ENCODE measurements around the gene ADAMTS7. TPM values are rescaled to one million over a fixed set of nuclear protein-coding genes. Genes with fewer than 3 reads are reported as not detected.

ADAMTS7 gene
- total and polyA plus RNA-seq, 2 donors (not counting 1 experiment from before 2014, with no cell fraction given) = 7.9 TPM

GRCh38 chr15:78831229-78832207 is 20.3 kb upstream of the ADAMTS7 start:
- H3K79me2 ChIP-seq (ENCODE audit: control insufficient read depth, insufficient read depth, low read length) = no peaks in the 10 kb centered on the region
- H3K4me2 ChIP-seq (ENCODE audit: extremely low read depth, insufficient read depth, low read length) = no peak overlapping the region
- H3K9me3 ChIP-seq (ENCODE audit: control insufficient read depth, insufficient read depth, low read depth, low read length) = no peaks in the 10 kb centered on the region
- peaks cover 7% of the 10 kb centered on the region for H3K27me3 ChIP-seq (ENCODE audit: control insufficient read depth, insufficient read depth, low read length)
- no peaks in the 10 kb centered on the region for H3K36me3 ChIP-seq (ENCODE audit: control insufficient read depth, insufficient read depth, low read length)
- H4K20me1 ChIP-seq (ENCODE audit: control insufficient read depth, extremely low read depth, insufficient read depth, low read length) = no peaks in the 10 kb centered on the region
- H3K9ac ChIP-seq (ENCODE audit: insufficient read depth, low read length) = no peak overlapping the region
- H2AFZ ChIP-seq (ENCODE audit: low read length) = no peak overlapping the region
- H3K4me3 ChIP-seq (replicated peaks in 1 of 4; ENCODE audit: control extremely low read depth in 1 of 4, insufficient read depth in 1 of 4, low read depth in 3 of 4, low read length in 4 of 4) = no peak overlapping the region
- DNase-seq (ENCODE audit: low read depth in 2 of 2) = no peak
- H3K27ac ChIP-seq (ENCODE audit: insufficient read depth, low read length) = no peak overlapping the region
- no peaks in the 10 kb centered on the region for H3K4me1 ChIP-seq (ENCODE audit: control insufficient read depth, extremely low read depth, insufficient read depth, low read length)
- TF ChIP-seq CTCF (conservative IDR thresholded peaks at IDR 0.05 in 1 of 2, IDR thresholded peaks at IDR 0.05 in 1 of 2; ENCODE audit: low read depth in 1 of 2, low read length in 2 of 2) (no peak), EZH2 (IDR thresholded peaks at IDR 0.05; ENCODE audit: low read length, missing control alignments) (no peak)

- DNase-seq (ENCODE audit: low read depth in 2 of 2) = no peak
These were observed 19.4 kb upstream of the ADAMTS7 start for GRCh38 chr15:78830514-78831228.

More at GRCh38 chr15:78830514-78831228, 19.4 kb upstream of the ADAMTS7 start:
- Histone ChIP-seq H3K27ac (ENCODE audit: insufficient read depth, low read length) (no peak overlapping the region), H3K4me3 (replicated peaks in 1 of 4; ENCODE audit: control extremely low read depth in 1 of 4, insufficient read depth in 1 of 4, low read depth in 3 of 4, low read length in 4 of 4) (no peak overlapping the region), H3K36me3 (ENCODE audit: control insufficient read depth, insufficient read depth, low read length) (no peaks in the 10 kb centered on the region), H3K27me3 (ENCODE audit: control insufficient read depth, insufficient read depth, low read length) (no peaks in the 10 kb centered on the region), H3K79me2 (ENCODE audit: control insufficient read depth, insufficient read depth, low read length) (no peaks in the 10 kb centered on the region), H4K20me1 (ENCODE audit: control insufficient read depth, extremely low read depth, insufficient read depth, low read length) (no peaks in the 10 kb centered on the region), H3K9ac (ENCODE audit: insufficient read depth, low read length) (no peak overlapping the region), H2AFZ (ENCODE audit: low read length) (no peak overlapping the region), H3K4me1 (ENCODE audit: control insufficient read depth, extremely low read depth, insufficient read depth, low read length) (no peaks in the 10 kb centered on the region), H3K4me2 (ENCODE audit: extremely low read depth, insufficient read depth, low read length) (no peak overlapping the region), H3K9me3 (ENCODE audit: control insufficient read depth, insufficient read depth, low read depth, low read length) (no peaks in the 10 kb centered on the region)
- TF ChIP-seq CTCF (conservative IDR thresholded peaks at IDR 0.05 in 1 of 2, IDR thresholded peaks at IDR 0.05 in 1 of 2; ENCODE audit: low read depth in 1 of 2, low read length in 2 of 2) = no peak
- TF ChIP-seq EZH2 (IDR thresholded peaks at IDR 0.05; ENCODE audit: low read length, missing control alignments) = no peak

Measured in fibroblast of lung (primary cell).